HepG2 (cell line): ENCODE measurements around the gene MTCH1. TPM values are rescaled to one million over a fixed set of nuclear protein-coding genes. Genes with fewer than 3 reads are reported as not detected.
A peak's percentile ranks its signal among the peaks of the same experiment; 100 is the strongest.

Source experiments
- BRCA1 ChIP-seq: sonication (generic); formaldehyde crosslinking; IDR thresholded peaks from 2 replicates; pipeline ENCODE4 v1.4.0; 2020; ENCODE audit warnings: missing genetic modification reagents
- CAMTA2 ChIP-seq: sonication (generic); formaldehyde crosslinking; IDR thresholded peaks from 2 replicates; pipeline ENCODE4 v1.4.0; 2020; ENCODE audit warnings: mild to moderate bottlenecking, missing genetic modification reagents, borderline replicate concordance
- GATAD2A ChIP-seq: IDR thresholded peaks from 2 replicates; pipeline ENCODE4 v1.6.1; 2016
- HNRNPLL ChIP-seq: fragments of 200-400 bp; formaldehyde crosslinking; IDR thresholded peaks from 2 replicates; pipeline ENCODE4 v1.6.1; 2017; ENCODE audit warnings: mild to moderate bottlenecking, low read depth, low read length; ENCODE audit not compliant: poor library complexity, severe bottlenecking
- HOXD1 ChIP-seq: sonication (generic); formaldehyde crosslinking; IDR thresholded peaks from 2 replicates; pipeline ENCODE4 v1.5.0; 2020; ENCODE audit warnings: missing genetic modification reagents
- IRF2 ChIP-seq: IDR thresholded peaks from 2 replicates; pipeline ENCODE4 v1.6.1; 2018; ENCODE audit warnings: missing genetic modification reagents, missing compliant biosample characterization
- ISX ChIP-seq: sonication (generic); formaldehyde crosslinking; conservative IDR thresholded peaks from 2 replicates; pipeline ENCODE4 v1.5.0; 2020; ENCODE audit warnings: missing genetic modification reagents
- KLF13 ChIP-seq: sonication (generic); formaldehyde crosslinking; IDR thresholded peaks from 2 replicates; pipeline ENCODE4 v1.4.0; 2020; ENCODE audit warnings: mild to moderate bottlenecking, missing genetic modification reagents
- KLF16 ChIP-seq, 2 experiments: sonication (generic) in 1 of 2; formaldehyde crosslinking in 1 of 2; IDR thresholded peaks; 2 replicates each; pipeline versions ENCODE4 v1.6.1 to v1.8.0; 2016 to 2023; ENCODE audit warnings: missing genetic modification reagents in 2 of 2, missing compliant biosample characterization in 1 of 2
- MAFK ChIP-seq, 2 experiments: IDR thresholded peaks in 1 of 2; conservative IDR thresholded peaks in 1 of 2; 2 replicates each; pipeline ENCODE4 v1.6.1; 2011; ENCODE audit warnings: improper control_type of control experiment in 2 of 2, low read length in 2 of 2
- MAX ChIP-seq: IDR thresholded peaks from 2 replicates; pipeline ENCODE4 v1.6.1; 2012; ENCODE audit warnings: inconsistent platforms
- SUZ12 ChIP-seq: fragments of 150-350 bp; IDR thresholded peaks from 2 replicates; pipeline ENCODE4 v1.6.1; 2014; ENCODE audit warnings: low read depth, low read length
- U2AF2 ChIP-seq: fragments of 200-400 bp; formaldehyde crosslinking; IDR thresholded peaks from 2 replicates; pipeline ENCODE4 v1.6.1; 2017; ENCODE audit warnings: low read depth, mild to moderate bottlenecking, low read length
- ZMYM3 ChIP-seq: sonication (generic); formaldehyde crosslinking; IDR thresholded peaks from 2 replicates; pipeline ENCODE4 v1.5.1; 2020; ENCODE audit warnings: mild to moderate bottlenecking, missing genetic modification reagents
- ZNF251 ChIP-seq: sonication (generic); formaldehyde crosslinking; IDR thresholded peaks from 2 replicates; pipeline ENCODE4 v1.9.0; 2021; ENCODE audit warnings: mild to moderate bottlenecking, missing genetic modification reagents
- ZNF3 ChIP-seq: IDR thresholded peaks from 2 replicates; pipeline ENCODE4 v1.7.0; 2017; ENCODE audit warnings: inconsistent platforms
- ZNF383 ChIP-seq: sonication (generic); formaldehyde crosslinking; IDR thresholded peaks from 2 replicates; pipeline ENCODE4 v1.4.0; 2020; ENCODE audit warnings: missing genetic modification reagents, mild to moderate bottlenecking, borderline replicate concordance
- ZNF501 ChIP-seq: sonication (generic); formaldehyde crosslinking; IDR thresholded peaks from 2 replicates; pipeline ENCODE4 v1.5.1; 2020; ENCODE audit warnings: mild to moderate bottlenecking, moderate library complexity, missing genetic modification reagents
- ZNF772 ChIP-seq: sonication (generic); formaldehyde crosslinking; IDR thresholded peaks from 2 replicates; pipeline ENCODE4 v1.5.0; 2020; ENCODE audit warnings: mild to moderate bottlenecking, missing genetic modification reagents
- ZSCAN25 ChIP-seq: sonication (generic); formaldehyde crosslinking; IDR thresholded peaks from 2 replicates; pipeline ENCODE4 v1.8.0; 2022; ENCODE audit warnings: mild to moderate bottlenecking, missing genetic modification reagents
- ZSCAN9 ChIP-seq: IDR thresholded peaks from 2 replicates; pipeline ENCODE4 v1.6.1; 2016; ENCODE audit warnings: borderline replicate concordance
- polyA plus RNA-seq, 8 experiments: library from polyadenylated mRNA; depleted of rRNA in 3 of 8; stranded (reverse) in 7 of 8; unstranded in 1 of 8; fragments of >200 nt; fragmentation: Illumina TruSeq in 4 of 8; extraction: Trizol in 4 of 8; gene quantifications; 2 replicates each; pipeline versions ENCODE4 v1.2.1 to v1.2.3, GENCODE V29; 2011 to 2016; ENCODE audit warnings: low read depth in 4 of 8, missing spikeins in 1 of 8, mixed read lengths in 1 of 8; ENCODE audit not compliant: insufficient read depth in 1 of 8
- total RNA-seq, 5 experiments: library from RNA; depleted of rRNA; stranded (reverse); fragments of >200 nt; fragmentation: Illumina TruSeq; extraction: Trizol; gene quantifications; 2 replicates each; pipeline ENCODE4 v1.2.3, GENCODE V29; 2016; ENCODE audit warnings: low read depth in 1 of 5
- TF ChIP-seq, protein P1 (sequence below): sonication (generic); formaldehyde crosslinking; IDR thresholded peaks from 2 replicates; pipeline ENCODE4 v1.4.0; 2020; ENCODE audit warnings: missing genetic modification reagents
- TF ChIP-seq, protein P2 (sequence below): sonication (generic); formaldehyde crosslinking; IDR thresholded peaks from 2 replicates; pipeline ENCODE4 v1.4.0; 2020; ENCODE audit warnings: missing genetic modification reagents, mild to moderate bottlenecking, borderline replicate concordance
- TF ChIP-seq, protein P3 (sequence below): sonication (generic); IDR thresholded peaks from 2 replicates; pipeline ENCODE4 v1.6.1; 2016; ENCODE audit warnings: low read depth, borderline replicate concordance
- TF ChIP-seq, protein P4 (sequence below): sonication (generic); formaldehyde crosslinking; IDR thresholded peaks from 2 replicates; pipeline ENCODE4 v1.5.1; 2020; ENCODE audit warnings: mild to moderate bottlenecking, missing genetic modification reagents, moderate library complexity

MTCH1 gene
- total and polyA plus RNA-seq, 2 of the 13 experiments (the other 11 are each of a cell fraction or from before 2014, with no cell fraction given), result 86.2 to 144 TPM

DNA sequence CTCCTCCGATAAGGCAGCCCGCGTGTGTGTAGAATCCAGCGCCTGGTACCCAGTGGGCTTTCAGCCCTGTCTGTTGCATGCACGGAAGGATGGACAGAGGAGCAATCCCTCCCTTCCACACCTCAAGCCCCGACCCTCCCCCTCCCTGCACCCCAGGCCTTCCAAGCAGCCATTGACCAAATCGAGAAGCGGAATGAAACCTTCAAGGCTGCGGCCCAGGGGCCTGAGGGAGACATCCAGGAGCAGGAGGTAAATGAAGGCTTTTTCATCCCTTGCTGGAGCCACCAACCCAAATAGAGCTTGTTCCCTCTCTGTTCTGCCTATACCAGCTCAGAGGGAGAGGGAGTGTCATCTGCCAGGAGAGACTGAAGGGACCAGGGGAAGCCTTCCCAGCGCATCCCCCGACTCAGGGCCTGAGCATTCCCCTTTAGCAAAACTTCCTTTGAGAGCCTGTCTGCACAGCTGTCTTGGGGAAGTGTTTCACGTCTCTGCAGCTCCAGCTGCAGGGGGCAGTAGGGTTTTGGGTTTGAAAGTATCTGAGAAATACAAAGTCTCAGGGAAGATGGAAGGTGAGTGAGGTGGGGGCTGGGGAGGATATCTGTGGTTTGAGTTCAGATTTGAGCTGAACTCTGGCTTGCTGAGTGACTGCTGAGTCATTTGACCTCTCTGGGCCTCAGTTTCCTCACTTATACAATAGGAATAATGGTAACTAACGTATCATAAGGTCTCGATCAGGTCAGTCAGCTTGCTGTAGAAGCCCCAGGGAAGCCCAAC lies 35.5 kb upstream of the MTCH1 start (continued):
- TF ChIP-seq KLF13 (CRISPR knock-in tag) (no peak), ZNF383 (CRISPR knock-in tag) (no peak), ZNF3 (CRISPR knock-in tag) (no peak), GATAD2A (CRISPR knock-in tag) (0 out of 2 replicates have a peak, but pooled peaks have one; percentile 15), SUZ12 (no peak), ZSCAN9 (CRISPR knock-in tag) (no peak), ZNF772 (CRISPR knock-in tag) (no peak), MAX (no peak), BRCA1 (no peak), HNRNPLL (no peak), MAFK (conservative IDR thresholded peaks at IDR 0.05 in 1 of 2, IDR thresholded peaks at IDR 0.05 in 1 of 2; ENCODE audit: low read length in 2 of 2) (no peak), ZMYM3 (no peak), ZNF501 (CRISPR knock-in tag) (no peak), ZSCAN25 (CRISPR knock-in tag) (no peak), CAMTA2 (CRISPR knock-in tag) (no peak), U2AF2 (no peak), IRF2 (CRISPR knock-in tag) (0 out of 2 replicates have a peak, but pooled peaks have one; percentile 29), ISX (no peak), HOXD1 (CRISPR knock-in tag) (no peak), KLF16 (CRISPR knock-in tag; IDR thresholded peaks at IDR 0.05) (no peak), ZNF251 (CRISPR knock-in tag) (no peak)
- TF ChIP-seq, protein P1, sequence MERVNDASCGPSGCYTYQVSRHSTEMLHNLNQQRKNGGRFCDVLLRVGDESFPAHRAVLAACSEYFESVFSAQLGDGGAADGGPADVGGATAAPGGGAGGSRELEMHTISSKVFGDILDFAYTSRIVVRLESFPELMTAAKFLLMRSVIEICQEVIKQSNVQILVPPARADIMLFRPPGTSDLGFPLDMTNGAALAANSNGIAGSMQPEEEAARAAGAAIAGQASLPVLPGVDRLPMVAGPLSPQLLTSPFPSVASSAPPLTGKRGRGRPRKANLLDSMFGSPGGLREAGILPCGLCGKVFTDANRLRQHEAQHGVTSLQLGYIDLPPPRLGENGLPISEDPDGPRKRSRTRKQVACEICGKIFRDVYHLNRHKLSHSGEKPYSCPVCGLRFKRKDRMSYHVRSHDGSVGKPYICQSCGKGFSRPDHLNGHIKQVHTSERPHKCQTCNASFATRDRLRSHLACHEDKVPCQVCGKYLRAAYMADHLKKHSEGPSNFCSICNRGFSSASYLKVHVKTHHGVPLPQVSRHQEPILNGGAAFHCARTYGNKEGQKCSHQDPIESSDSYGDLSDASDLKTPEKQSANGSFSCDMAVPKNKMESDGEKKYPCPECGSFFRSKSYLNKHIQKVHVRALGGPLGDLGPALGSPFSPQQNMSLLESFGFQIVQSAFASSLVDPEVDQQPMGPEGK (CRISPR knock-in tag), result peak; percentile 53; the same call in 1 of the 2 replicates
- TF ChIP-seq, protein P2, sequence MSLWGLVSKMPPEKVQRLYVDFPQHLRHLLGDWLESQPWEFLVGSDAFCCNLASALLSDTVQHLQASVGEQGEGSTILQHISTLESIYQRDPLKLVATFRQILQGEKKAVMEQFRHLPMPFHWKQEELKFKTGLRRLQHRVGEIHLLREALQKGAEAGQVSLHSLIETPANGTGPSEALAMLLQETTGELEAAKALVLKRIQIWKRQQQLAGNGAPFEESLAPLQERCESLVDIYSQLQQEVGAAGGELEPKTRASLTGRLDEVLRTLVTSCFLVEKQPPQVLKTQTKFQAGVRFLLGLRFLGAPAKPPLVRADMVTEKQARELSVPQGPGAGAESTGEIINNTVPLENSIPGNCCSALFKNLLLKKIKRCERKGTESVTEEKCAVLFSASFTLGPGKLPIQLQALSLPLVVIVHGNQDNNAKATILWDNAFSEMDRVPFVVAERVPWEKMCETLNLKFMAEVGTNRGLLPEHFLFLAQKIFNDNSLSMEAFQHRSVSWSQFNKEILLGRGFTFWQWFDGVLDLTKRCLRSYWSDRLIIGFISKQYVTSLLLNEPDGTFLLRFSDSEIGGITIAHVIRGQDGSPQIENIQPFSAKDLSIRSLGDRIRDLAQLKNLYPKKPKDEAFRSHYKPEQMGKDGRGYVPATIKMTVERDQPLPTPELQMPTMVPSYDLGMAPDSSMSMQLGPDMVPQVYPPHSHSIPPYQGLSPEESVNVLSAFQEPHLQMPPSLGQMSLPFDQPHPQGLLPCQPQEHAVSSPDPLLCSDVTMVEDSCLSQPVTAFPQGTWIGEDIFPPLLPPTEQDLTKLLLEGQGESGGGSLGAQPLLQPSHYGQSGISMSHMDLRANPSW (CRISPR knock-in tag), result no peak
- TF ChIP-seq, protein P3, sequence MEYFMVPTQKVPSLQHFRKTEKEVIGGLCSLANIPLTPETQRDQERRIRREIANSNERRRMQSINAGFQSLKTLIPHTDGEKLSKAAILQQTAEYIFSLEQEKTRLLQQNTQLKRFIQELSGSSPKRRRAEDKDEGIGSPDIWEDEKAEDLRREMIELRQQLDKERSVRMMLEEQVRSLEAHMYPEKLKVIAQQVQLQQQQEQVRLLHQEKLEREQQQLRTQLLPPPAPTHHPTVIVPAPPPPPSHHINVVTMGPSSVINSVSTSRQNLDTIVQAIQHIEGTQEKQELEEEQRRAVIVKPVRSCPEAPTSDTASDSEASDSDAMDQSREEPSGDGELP, result peak; percentile 27; the same call in 1 of the 2 replicates
- TF ChIP-seq, protein P4, sequence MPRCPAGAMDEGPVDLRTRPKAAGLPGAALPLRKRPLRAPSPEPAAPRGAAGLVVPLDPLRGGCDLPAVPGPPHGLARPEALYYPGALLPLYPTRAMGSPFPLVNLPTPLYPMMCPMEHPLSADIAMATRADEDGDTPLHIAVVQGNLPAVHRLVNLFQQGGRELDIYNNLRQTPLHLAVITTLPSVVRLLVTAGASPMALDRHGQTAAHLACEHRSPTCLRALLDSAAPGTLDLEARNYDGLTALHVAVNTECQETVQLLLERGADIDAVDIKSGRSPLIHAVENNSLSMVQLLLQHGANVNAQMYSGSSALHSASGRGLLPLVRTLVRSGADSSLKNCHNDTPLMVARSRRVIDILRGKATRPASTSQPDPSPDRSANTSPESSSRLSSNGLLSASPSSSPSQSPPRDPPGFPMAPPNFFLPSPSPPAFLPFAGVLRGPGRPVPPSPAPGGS (CRISPR knock-in tag), result no peak
